Stimulated activated CD8-positive, alpha-beta memory T cell treated with anti-CD3 and anti-CD28 coated beads, Interleukin-7, amount 100 ng/mL, for 24 hours (primary cell): ENCODE data around the gene SYS1.
A peak's percentile ranks its signal among the peaks of the same experiment; 100 is the strongest.
"Not testable (repeated sequence)": the region's sequence is repeated elsewhere in the genome, so short reads cannot be mapped to it uniquely, and the experiment has no call there.

Experiments
- DNase-seq: peaks from one replicate; pipeline ENCODE4 v3.0.0-alpha.2; 2020; ENCODE audit warnings: low read depth

The SYS1 gene

DNA sequence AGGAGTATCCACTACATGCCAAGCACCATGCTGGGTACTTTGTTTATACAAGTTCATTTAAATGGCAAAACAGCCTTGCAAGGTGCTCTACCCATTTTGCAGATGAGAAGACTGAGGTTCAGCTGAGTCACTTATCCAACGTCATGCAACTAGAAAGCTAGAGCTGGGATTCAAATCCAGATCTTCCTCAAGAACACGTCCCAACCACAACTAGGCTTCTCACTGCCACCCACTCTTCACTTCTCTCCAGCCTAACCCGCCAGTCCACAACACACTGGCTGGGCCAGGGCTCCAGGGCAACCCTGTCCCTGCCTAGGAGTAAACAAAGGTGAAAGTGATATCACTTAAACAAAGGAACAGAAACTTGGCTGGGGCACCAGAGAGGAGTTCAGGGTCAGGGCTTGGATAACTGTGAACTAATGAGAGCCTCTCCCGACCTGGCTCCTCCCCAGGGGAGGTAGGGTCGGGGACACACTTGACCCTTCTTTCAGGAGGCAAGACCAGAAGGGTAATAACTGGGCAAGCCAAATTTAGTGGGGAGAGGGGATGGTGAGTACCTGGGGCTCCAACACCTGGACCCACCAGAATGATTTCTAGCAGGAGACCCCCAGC is 22.6 kb upstream of the SYS1 start:
- no peak for DNase-seq

DNA sequence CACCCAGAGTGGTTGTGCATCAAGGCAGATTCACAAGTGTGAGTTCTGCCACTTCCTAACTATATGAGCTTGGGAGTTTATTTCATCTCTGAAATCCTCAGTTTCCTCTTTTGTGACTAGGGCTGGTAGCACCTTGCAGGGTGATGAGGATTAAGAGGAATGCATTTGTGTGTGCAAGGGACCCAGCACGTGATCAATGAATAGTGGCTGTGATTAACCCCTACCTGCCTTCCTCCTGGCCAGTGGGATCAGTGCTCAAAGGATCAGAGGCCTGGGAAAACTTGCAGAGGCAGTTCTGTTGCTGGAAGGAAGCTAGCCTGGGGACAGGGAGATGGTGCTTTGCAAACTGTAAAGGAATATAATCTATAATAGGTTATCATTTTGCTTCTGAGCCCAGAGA is 22.0 kb upstream of the SYS1 start:
- no peak for DNase-seq

DNA sequence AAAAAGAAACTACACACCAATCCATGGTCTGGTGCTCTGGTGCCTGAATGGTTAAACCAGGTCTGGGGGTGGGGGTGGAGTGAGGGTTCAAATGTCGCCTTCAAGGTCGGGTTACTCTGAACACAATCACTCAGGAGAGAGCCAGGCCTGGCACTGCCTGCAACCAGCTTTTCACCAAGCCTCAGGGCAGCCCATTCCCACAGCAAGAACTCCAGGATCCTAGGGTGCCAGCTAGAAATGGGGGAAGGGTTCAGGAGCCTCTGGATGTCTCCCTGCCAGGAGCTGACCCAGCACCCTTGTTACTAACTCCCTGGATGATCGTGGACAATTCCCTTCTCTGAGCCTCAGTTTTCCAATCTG is 21.4 kb upstream of the SYS1 start:
- no peak for DNase-seq

DNA sequence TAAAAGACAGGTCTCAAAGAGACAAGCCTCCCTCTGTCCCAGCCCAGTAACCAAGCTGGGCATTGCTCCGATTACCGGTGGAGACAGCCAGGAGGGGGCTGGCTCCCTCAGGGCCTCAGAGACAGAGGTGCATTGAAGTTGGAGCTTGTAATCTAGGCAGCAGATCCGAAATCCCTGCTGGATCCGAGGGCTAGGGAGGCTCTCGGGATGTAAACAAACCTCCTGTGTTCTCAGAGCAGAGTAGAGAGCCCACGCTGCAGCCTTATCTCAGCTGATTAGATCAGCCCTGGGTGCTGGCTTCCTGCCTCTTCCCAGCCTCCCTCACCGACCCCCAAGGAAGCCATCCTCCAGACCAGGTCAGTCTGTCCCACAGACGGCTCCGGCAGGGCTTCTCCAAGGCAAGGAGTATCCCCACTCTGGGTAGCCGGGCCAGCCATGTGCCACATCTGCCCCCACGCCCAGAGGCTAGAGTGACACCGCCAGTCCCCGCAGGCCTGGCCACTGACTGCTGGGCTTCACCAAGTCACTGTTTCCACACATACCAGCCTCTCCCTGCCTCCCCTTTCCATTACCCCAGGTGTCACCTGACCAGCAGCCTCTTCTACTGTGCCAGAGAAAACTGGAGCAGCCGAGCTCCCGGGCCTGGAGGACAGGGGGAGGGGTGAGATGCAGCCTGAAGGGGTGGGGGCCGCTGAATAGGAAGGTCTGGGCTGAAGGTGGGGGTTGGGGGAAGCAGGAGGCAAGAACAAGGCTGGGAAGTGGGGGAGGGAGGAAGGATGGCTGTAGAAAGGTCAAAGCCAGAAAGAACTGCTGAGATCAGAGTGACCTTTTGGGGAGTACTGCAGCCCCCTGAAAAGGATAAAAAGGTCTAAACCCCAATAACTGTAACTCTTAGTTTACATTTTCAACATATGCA is 20.8 kb upstream of the SYS1 start:
- DNase-seq = no peak

DNA sequence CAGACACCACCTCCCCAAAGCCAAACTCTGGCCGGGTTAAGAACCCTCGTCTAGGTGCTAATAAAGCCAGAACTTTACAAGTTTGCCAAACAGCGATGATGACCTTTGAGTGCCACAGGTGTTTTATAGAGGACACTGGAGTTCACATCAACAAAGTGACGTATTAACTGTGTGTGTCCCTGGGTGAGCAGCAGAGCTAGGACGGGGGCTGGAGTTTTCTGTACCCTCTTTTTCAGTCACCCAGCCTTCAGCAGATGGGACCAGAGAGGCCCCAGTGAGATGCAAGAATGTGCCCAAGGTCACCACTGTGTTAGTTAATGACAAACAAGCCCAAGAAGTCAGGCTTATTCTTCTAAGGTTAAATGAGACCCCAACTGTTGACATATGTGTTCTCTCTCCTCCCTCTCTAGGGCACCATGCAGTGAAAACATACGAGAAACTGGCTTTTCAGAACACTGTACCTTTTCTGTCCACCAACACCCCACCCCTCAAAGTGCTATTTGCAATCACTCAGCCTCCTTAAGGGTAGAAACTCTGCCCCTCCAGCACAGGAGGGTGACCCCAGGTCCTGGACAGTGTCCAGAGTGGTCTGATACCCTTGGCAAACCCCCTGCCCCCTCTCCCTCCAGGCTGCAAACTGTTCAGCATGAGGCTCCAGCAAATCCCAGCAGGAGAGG is 20.0 kb upstream of the SYS1 start:
- no peak for DNase-seq

DNA sequence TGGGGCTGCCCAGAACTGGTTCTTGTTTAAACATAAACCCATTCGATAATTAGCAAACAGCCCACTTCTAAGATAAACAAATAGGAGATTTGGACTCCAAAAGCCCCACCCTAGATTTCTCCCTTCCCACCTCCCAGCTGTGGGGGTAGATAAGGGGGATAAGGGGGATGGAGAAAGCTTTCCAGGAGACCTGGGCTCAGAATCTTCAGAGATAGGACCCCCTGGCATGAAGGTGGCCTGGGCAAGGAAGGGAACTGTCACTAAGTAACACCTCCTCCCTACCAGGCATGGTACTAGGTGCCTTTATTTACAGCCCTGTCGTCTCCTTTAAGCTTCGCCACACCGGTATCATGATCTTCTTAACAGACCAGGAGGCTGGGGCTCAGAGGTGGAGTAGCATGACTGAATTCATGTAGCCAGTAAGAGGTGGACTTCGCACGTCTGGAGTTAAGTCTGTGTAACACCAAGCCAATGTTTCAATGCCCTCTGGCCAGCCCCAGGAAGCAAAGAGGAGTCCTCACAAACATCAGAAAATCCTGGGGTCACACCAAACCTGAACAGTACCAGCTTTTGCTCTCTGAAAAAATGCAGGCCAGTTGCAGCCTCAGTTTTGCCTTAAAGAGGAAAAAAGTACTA is 19.3 kb upstream of the SYS1 start:
- no peak for DNase-seq

DNA sequence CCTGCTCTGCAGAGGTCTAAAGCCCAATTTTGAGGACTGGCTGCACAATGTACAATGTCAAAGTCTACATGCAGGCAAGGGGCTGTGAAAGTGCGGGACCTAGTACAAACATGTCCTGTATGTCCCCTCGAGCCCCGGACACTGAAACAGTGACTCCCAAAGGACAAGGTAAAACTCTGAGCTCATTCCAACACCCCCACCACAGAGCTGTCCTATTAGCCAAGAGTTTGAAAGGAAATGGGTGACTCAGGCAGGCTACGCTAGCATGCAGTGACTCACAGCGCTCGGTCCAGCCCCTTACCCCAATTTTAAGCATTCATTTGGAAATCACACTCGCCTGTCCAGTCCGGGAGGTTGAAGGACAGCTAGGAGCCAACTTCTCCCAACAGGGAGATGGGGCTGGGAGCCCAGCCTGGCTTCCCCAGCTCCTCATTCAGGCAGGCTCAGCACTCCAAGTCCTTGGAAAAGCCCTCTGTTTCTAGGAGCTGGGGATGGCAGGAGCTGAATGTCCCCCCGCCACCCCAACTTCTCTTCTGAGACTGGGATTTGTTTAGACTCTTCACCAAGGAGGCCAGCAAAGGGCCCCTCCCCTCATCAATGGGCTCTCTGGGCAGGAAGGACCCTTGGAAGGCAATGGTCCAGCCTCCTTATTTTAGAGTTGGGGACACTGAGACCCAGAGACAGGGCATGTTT is 18.6 kb upstream of the SYS1 start:
- DNase-seq = no peak

DNA sequence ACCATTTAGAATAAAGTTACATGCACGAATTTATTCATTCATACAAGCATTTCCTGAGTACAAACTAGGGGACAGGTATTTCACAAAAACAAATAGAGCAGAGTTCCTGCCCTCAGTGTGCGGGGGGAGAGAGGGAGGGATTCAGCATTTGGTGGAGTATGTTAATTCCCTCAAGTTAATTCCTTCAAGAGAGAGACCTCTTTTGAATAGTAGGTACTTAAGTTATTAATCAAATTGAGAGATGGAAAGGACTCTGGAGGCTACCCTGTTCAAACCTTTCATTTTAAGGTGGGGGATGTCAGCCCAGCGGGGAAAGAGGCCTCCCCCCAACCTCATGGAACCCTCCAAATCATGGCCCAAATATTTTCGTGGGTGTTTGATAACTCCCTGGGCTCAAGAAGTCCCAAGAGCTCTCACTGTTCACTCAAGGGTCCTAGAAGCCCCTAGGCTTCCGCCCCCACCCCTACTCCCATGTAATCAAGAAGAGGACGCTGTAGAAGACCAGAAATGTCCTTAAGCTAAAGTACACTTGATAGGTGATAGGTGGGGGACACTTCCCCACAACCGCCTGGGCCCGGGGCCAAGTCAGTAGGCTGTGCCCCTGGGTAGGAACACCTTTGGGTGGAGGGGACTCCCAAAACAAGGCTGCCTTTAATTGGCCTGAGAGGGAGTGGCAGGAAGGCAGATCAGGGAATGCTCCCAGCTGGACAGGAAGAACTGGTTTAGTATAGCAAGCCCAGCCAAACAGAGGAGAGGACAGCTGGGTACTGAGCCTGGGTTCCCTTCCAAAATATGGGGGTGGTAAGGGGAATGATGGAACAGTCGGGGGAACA is 17.6 kb upstream of the SYS1 start:
- no peak for DNase-seq

DNA sequence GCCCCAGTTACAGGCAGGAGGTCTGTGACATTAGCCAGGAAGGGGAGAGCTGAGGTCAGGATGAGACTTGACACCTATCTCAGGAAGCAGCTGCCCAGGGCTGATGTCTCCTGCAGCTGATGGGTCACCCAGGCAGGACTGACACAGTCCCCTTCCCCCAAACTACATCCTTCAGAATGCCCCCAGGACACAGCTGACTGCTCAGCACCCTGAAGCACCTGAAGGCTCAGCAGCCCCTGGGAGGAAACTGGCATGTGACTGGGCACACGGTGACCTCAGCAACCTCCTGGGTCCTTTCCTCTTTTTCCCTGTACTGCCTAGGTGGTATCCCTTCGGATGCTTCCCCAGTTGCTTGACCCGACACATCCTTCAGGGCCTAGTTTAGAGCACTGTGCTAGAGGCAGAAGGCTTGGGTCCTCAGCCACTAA is 16.7 kb upstream of the SYS1 start:
- DNase-seq = no peak

DNA sequence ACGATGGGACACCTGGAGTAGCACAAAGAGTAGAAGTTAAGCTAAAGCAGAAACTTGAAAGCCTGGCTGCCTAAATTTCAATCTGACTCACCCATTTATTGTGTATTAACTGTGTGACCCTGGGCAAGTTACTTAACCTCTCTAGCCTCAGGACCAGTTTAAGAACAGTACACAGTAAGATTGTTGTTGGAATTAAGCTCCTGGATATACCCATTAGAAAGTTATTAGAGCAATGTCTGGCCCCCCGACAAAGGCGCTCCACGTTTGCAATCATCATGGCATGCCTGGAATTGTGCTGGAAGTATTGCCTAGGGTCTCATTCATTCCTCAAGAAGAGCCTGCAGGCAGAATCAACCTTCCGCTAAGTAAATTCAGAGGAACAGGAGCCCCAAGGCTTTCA is 16.1 kb upstream of the SYS1 start:
- DNase-seq = no peak

DNA sequence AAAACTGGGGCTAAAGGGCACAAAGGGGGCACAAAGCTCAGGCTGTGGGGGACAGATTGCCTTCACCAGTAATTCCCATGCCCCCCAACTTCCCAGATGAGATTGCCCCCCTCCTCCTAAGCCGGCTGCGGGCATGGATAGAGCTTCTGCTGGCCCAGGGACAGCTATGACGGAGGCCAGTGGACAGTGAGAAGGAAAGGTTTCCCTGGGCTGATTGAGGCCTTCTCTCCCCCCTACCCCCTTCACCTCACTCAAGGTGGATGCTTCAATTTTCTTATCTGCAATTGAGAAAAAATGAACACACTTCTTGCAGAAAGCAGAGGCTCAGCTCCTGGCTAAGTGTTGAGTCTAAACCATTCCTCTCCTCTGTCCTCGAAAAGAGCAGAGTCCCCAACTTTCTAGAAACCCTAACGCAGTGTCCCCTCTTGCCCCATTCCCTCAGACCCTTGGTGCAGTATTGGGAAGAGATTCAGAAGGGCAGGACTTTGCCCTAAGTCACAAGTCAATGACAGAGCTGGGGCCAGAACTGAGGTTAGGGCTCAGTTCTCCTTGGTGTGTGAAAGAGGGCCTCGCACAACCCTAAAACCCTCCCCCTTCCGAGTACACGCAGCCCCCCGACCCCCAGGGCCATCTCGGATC is 15.5 kb upstream of the SYS1 start:
- no peak for DNase-seq

DNA sequence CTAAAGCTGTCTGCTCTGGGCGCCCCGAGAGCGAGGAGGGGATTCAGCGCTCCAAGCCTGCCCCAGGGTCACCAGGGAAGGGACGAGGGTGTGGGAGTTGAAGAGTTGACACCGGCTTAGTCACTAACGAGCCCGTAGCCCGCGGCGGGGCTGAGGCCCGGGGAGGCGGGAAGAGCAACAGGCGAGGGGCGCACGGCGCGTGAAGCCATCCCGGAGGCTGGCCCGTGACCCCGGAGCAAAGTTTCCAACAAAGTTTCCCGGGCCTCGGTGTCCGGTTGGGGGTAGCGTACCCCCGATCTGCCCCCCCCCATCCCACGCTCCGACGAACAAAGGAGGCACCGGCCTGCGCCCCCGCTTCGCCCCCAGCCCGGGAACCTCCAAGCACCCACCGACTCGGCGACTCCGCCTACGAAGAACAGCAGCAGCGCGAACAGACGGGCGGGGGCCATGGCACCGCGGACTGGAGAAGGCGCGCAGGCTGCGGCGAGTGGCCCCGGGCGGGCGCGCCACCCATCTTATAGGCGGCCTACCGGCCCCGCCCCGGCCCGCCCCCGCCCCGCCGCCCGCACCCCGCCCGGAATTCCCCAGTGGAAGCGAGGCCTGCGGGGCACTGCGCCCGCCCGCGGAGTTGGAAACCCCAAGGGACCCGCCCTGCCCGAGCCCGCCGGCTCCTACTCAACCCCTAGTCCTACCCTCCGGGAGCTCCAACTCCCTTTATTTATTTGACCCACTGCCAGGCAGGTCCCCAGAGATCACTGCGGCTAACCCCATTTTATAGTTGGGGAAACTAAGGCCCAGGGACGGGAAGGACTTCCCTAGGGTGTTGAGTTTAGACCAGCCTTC is 14.8 kb upstream of the SYS1 start, which contains the start of gene SDC4:
SDC4 (minus strand) TSS at position 489 of the 843 bp plus-strand sequence; CDS start at position 449, 40 bp downstream.
- peak; percentile 34 for DNase-seq

DNA sequence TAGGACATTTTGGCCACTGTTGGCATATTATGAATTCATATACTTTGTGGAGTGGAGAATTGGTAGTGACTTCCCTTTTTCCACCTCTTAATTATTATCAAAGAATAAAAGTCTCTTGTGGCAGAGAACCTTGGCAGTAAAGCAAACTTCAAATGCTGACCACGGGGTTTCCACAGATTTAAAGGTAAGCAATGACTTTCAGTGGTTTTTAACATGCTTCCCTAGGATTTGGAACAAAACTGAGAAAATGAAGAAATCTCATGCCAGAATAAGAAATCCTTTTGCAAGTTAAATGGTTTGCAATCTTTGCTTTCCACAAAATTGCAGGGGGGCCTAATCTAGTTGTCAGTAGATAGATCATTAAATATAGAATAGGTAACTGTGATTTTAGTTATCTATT is 12.7 kb upstream of the SYS1 start:
- no peak for DNase-seq

DNA sequence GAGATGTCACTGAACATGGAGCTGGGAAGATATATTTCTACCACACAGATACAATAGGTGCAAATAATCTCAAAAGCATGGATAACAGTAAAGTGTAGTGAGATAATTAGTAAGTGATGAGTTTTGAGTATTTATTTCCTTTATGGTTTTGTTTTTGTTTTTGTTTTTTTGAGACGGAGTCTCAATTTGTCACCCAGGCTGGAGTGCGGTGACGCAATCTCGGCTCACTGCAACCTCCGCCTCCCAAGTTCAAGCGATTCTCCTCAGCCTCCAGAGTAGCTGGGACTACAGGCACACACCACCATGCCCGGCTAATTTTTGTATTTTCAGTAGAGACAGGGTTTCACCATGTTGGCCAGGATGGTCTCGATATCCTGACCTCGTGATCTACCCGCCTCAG is 12.2 kb upstream of the SYS1 start:
- not testable (repeated sequence) for DNase-seq

DNA sequence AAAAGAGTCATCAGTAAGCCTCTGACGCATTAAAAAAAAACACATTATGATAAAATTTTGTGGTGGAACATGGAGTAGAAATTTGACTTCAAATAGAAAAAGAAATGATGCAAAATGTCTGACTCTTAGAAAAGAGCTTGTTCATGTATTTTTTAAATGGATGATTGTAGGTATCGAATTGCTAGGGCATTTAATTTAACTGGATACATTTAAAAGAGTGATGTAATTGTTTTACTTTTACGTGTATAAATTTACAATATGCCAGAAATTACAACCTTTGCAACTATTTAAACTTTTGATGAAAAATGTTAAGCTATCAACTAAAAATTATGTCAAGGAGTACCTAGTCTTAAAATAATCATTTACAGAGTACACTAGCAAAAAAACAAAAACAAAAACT is 10.2 kb upstream of the SYS1 start:
- DNase-seq = no peak

DNA sequence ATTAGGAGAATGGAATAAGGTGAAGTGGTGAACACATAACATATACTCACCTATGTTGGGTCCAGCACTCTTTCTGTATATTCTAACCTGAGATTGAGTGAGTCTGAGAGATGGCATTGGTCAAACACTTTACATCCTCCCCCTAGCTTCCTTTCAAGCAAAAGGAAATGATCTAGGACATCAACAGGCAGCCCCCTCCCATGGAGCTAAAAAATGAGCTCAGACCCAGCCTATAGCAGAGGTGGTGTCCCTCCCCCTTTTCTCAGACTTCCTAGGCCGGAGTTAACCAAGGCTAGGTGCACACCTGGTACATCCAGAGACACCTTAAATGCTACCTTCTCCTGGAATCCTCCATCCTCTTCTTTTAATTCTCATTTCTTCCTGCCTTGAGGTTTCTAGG is 9.2 kb upstream of the SYS1 start:
- DNase-seq = no peak

DNA sequence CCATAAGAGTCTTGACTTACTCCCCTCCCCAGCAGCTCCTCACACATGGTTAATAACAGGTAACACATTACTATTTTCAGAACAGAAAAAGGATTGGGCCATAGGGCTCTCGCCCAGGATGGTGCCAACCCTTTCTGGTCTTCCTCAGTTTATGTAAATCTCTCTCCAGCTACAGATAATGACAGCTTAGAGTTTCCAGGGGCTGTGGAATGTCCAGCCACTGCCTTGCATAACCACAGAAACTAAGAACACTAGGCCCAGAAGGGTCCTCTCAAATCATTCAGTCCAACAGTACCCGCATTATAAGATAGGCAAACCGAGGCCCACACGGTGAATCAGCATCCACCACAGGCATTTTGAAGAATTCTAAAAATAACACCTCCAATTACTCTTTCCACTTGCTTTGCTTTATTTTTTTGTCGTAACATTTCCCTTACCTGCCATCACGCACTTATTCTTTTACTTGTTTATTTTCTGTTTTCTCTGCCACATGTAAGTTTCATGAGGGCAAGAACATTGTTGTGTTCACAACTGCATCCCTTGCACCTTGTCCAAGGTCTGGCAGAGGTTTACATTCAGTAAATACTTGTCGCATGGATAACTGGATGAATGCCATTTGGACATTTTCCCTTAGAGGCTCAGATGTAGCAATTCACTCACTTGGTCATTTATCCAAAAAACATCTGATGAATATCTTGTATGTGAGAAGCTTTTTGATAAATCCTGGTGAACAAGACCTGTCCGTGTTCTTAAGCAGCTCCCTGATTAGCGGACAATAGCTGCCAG is 8.3 kb upstream of the SYS1 start:
- DNase-seq = no peak

DNA sequence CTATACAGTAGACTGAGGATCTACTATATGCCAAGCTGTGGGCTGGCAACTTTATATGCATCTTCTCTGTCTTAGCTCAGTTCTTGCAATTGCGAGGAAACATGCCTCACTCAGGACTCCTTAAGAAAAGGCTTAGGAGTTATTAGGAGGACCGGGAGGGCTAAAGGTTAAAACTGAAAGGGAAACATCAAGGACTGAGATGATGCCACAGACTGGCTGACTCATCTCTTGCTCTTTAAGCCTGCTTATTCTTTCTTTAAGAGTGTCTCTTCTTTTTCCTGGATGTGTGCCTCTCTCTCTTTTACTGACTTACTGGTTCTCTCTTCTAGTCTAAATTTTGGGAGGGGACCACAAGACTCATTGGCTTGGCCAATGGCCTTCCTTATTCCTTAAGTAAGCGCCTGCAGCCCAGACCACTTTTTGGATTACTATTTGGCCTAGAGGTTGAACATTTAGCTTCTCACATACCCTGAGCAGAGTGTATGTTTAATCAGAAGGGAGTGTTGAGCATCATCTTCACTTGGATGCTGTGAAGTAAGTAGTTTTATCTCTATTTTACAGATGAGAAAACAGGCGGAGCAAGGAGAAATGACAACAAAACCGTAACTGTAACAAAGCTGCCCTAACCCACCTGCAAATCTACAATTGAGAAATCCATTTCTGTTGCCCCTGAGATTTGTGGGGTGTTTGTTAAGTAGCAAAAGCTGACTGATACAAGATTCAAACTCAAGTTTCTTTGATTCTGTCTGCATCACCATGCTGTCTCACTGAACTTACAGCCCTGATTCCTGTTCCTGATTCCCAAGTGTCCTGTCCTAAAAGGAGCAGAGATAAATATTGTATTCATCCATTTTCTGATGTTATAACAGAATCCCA is 7.5 kb upstream of the SYS1 start:
- DNase-seq = no peak
